ENCODE results near the gene MMP21. TPM values are rescaled to one million over a fixed set of nuclear protein-coding genes. Genes with fewer than 3 reads are reported as not detected.

Gene MMP21
- polyA plus RNA-seq, 1 donor from 2014 or later = not detected

DNA sequence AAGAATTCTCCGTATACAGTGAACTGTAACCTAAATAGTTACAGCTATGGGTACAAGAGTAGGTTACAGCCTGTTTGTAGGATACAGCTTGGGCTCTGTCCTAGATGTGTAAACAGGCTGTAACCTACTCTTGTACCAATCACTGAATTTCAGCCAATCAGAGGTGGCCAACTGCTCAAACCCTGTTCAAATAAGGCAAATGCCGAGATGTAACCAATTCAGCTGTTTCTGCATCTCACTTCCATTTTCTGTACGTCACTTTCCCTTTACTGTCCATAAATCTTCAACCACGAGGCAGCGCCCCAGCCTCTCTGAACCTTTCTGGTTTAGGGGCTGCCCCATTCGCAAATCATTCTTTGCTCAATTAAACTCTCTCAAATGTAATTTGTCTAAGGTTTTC, 8.3 kb upstream of the MMP21 start:
- Histone ChIP-seq H3K4me3 (ENCODE audit: low read length) (no peak overlapping the region), H3K4me2 (ENCODE audit: low read length) (no peak overlapping the region), H2AFZ (ENCODE audit: low read depth, low read length) (no peak overlapping the region), H3K79me2 (replicated peaks; ENCODE audit: insufficient read depth, low read length) (no peaks in the 10 kb centered on the region), H3K27ac (ENCODE audit: low read length) (no peak overlapping the region), H3K36me3 (ENCODE audit: insufficient read depth, low read length) (no peaks in the 10 kb centered on the region), H3K9me3 (ENCODE audit: low read length) (no peaks in the 10 kb centered on the region), H3F3A (ENCODE audit: insufficient read depth, low read length, poor library complexity, severe bottlenecking) (no peaks in the 10 kb centered on the region), H3K9me2 (ENCODE audit: insufficient read depth, low read length) (no peaks in the 10 kb centered on the region), H3K27me3 (ENCODE audit: insufficient read depth, low read depth, low read length) (no peaks in the 10 kb centered on the region), H4K20me1 (ENCODE audit: insufficient read depth) (no peaks in the 10 kb centered on the region), H3K9ac (ENCODE audit: low read length) (no peak overlapping the region)
- TF ChIP-seq TAF1 (IDR thresholded peaks at IDR 0.05; ENCODE audit: low read depth) = no peak
- no peak for TF ChIP-seq EP300 (conservative IDR thresholded peaks at IDR 0.05; ENCODE audit: poor library complexity, severe bottlenecking)
- TF ChIP-seq SMC3 (conservative IDR thresholded peaks at IDR 0.05; ENCODE audit: poor library complexity) = no peak
- TF ChIP-seq CTCF (IDR thresholded peaks at IDR 0.05; ENCODE audit: poor library complexity, severe bottlenecking) = no peak
- no peak for TF ChIP-seq EZH2 (IDR thresholded peaks at IDR 0.05; ENCODE audit: borderline replicate concordance, insufficient read depth, low read length, poor library complexity, severe bottlenecking)
- no peak for TF ChIP-seq MXI1 (conservative IDR thresholded peaks at IDR 0.05; ENCODE audit: poor library complexity, severe bottlenecking)
- TF ChIP-seq, protein P1, sequence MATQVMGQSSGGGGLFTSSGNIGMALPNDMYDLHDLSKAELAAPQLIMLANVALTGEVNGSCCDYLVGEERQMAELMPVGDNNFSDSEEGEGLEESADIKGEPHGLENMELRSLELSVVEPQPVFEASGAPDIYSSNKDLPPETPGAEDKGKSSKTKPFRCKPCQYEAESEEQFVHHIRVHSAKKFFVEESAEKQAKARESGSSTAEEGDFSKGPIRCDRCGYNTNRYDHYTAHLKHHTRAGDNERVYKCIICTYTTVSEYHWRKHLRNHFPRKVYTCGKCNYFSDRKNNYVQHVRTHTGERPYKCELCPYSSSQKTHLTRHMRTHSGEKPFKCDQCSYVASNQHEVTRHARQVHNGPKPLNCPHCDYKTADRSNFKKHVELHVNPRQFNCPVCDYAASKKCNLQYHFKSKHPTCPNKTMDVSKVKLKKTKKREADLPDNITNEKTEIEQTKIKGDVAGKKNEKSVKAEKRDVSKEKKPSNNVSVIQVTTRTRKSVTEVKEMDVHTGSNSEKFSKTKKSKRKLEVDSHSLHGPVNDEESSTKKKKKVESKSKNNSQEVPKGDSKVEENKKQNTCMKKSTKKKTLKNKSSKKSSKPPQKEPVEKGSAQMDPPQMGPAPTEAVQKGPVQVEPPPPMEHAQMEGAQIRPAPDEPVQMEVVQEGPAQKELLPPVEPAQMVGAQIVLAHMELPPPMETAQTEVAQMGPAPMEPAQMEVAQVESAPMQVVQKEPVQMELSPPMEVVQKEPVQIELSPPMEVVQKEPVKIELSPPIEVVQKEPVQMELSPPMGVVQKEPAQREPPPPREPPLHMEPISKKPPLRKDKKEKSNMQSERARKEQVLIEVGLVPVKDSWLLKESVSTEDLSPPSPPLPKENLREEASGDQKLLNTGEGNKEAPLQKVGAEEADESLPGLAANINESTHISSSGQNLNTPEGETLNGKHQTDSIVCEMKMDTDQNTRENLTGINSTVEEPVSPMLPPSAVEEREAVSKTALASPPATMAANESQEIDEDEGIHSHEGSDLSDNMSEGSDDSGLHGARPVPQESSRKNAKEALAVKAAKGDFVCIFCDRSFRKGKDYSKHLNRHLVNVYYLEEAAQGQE (IDR thresholded peaks at IDR 0.05; ENCODE audit: borderline replicate concordance) = no peak
- TF ChIP-seq RAD21 (conservative IDR thresholded peaks at IDR 0.05) = no peak
- no peak for TF ChIP-seq POLR2AphosphoS5 (IDR thresholded peaks at IDR 0.05)

- no peaks in the 10 kb centered on the region for H3K79me2 ChIP-seq (replicated peaks; ENCODE audit: insufficient read depth, low read length)
- no peaks in the 10 kb centered on the region for H4K20me1 ChIP-seq (ENCODE audit: insufficient read depth)
- H3K27me3 ChIP-seq (ENCODE audit: insufficient read depth, low read depth, low read length) = no peaks in the 10 kb centered on the region
- no peak overlapping the region for H3K27ac ChIP-seq (ENCODE audit: low read length)
- no peak overlapping the region for H3K4me3 ChIP-seq (ENCODE audit: low read length)
- TF ChIP-seq EP300 (conservative IDR thresholded peaks at IDR 0.05; ENCODE audit: poor library complexity, severe bottlenecking) (no peak), SMC3 (conservative IDR thresholded peaks at IDR 0.05; ENCODE audit: poor library complexity) (no peak), POLR2AphosphoS5 (IDR thresholded peaks at IDR 0.05) (no peak), CTCF (IDR thresholded peaks at IDR 0.05; ENCODE audit: poor library complexity, severe bottlenecking) (no peak)
- TF ChIP-seq, protein P1 (IDR thresholded peaks at IDR 0.05; ENCODE audit: borderline replicate concordance) = no peak
- H3K9me2 ChIP-seq (ENCODE audit: insufficient read depth, low read length) = no peaks in the 10 kb centered on the region
- H3K9ac ChIP-seq (ENCODE audit: low read length) = no peak overlapping the region
- H3K4me2 ChIP-seq (ENCODE audit: low read length) = no peak overlapping the region
- H3K9me3 ChIP-seq (ENCODE audit: low read length) = no peaks in the 10 kb centered on the region
- H3F3A ChIP-seq (ENCODE audit: insufficient read depth, low read length, poor library complexity, severe bottlenecking) = no peaks in the 10 kb centered on the region
- no peaks in the 10 kb centered on the region for H3K36me3 ChIP-seq (ENCODE audit: insufficient read depth, low read length)
- no peak overlapping the region for H2AFZ ChIP-seq (ENCODE audit: low read depth, low read length)
Observed at GRCh38 chr10:125783408-125783807, 7.8 kb upstream of the MMP21 start.

Data from neural cell (in vitro differentiated cells).